NCI-H1436 treated with DMSO at 0.1 percent for 48 hours (cell line): ENCODE data around the gene BCL7A.
"Not testable (repeated sequence)": the region's sequence is repeated elsewhere in the genome, so short reads cannot be mapped to it uniquely, and the experiment has no call there.

Experiments used
- DNase-seq: peaks from one replicate; lab custom pipeline; 2025; lab: John Stamatoyannopoulos, UW

BCL7A gene

GRCh38 chr12:122028165-122028904 lies 6.7 kb downstream of the BCL7A start:
- no peak for DNase-seq

GRCh38 chr12:122028905-122029560 lies 7.3 kb downstream of the BCL7A start:
- no peak for DNase-seq

GRCh38 chr12:122029620-122030423 lies 8.1 kb downstream of the BCL7A start:
- DNase-seq: no peak

GRCh38 chr12:122030424-122031035 lies 8.8 kb downstream of the BCL7A start:
- DNase-seq: no peak

GRCh38 chr12:122031342-122032216 lies 9.9 kb downstream of the BCL7A start:
- DNase-seq: no peak

- no peak for DNase-seq
These were observed 10.9 kb downstream of the BCL7A start for GRCh38 chr12:122032580-122032979.

GRCh38 chr12:122035292-122035691 lies 13.6 kb downstream of the BCL7A start:
- DNase-seq: no peak

GRCh38 chr12:122036153-122036552 lies 14.5 kb downstream of the BCL7A start:
- DNase-seq: no peak

GRCh38 chr12:122040579-122041386 lies 19.1 kb downstream of the BCL7A start:
- no peak for DNase-seq

GRCh38 chr12:122041458-122041857 lies 19.8 kb downstream of the BCL7A start:
- DNase-seq: not testable (repeated sequence)

- no peak for DNase-seq
These were observed 21.2 kb downstream of the BCL7A start for GRCh38 chr12:122042910-122043309.

GRCh38 chr12:122043476-122043875 lies 21.8 kb downstream of the BCL7A start:
- DNase-seq: no peak

GRCh38 chr12:122045262-122045661 lies 23.6 kb downstream of the BCL7A start:
- no peak for DNase-seq

GRCh38 chr12:122046145-122046544 lies 24.5 kb downstream of the BCL7A start:
- no peak for DNase-seq

GRCh38 chr12:122048151-122048550 lies 26.5 kb downstream of the BCL7A start:
- DNase-seq: no peak

- no peak for DNase-seq
These were observed 28.1 kb downstream of the BCL7A start for GRCh38 chr12:122049827-122050226.

- DNase-seq: no peak
These were observed 29.0 kb downstream of the BCL7A start for GRCh38 chr12:122050706-122051105.

- DNase-seq: no peak
These were observed 29.7 kb downstream of the BCL7A start for GRCh38 chr12:122051231-122051876.

- DNase-seq: no peak
These were observed 30.6 kb downstream of the BCL7A start for GRCh38 chr12:122052285-122052684.
